Measurements from ENCODE around the gene KLF9.

DNA sequence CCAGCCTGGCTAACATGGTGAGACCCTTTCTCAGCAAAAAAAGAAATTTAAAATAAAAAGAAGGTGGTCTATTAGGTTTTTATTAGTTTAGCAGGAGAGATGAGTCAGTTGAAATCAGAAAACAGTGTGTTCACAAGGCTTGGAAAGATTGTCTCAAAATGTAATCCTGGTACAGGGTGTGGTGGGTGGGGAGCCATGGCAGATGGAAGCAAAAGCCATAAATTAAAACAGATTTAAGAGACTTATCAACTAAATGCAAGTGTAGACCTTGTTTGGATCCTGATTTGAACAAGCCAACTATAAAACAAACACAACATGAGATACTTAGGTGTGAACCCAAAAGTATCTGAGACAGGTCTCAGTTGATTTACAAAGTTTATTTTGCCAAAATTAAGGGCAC is 42.8 kb upstream of the KLF9 start:
- TF ChIP-seq CTCF (IDR thresholded peaks at IDR 0.05) (no peak), EZH2 (IDR thresholded peaks at IDR 0.05; ENCODE audit: borderline replicate concordance, insufficient read depth, low read depth, low read length, poor library complexity, severe bottlenecking) (no peak)

All from B cell (primary cell).